ENCODE data around the gene AGK.

AGK gene

DNA sequence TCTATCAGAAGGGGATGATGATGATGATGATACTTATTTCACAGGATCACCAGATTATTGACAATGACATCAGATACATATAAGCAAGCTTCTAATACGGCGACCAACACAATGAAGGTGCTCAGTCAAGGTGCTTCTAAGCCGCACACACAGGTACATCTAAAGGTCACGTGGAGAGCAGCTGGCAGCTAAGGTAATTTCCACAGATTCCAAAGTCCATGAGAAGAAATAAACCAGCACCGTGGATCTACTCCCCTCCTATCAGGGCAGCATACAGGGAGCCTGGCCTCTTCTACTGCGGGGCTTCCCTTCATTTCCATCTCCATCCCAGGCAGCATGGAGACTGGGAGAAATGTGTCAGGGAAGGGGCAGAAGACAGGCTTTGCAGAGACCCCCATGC, 113.2 kb downstream of the AGK start:
- Histone ChIP-seq H3K27me3 (ENCODE audit: control insufficient read depth, insufficient read depth, low read length) (no peaks in the 10 kb centered on the region), H3K4me1 (ENCODE audit: control insufficient read depth, insufficient read depth, low read length) (no peaks in the 10 kb centered on the region), H3K36me3 (ENCODE audit: control insufficient read depth, insufficient read depth, low read length) (peaks cover 52% of the 10 kb centered on the region), H3K4me3 (ENCODE audit: low read depth, low read length) (no peak overlapping the region), H3K27ac (ENCODE audit: low read depth, low read length) (no peak overlapping the region), H3K9ac (ENCODE audit: low read length) (no peak overlapping the region), H3K9me3 (ENCODE audit: control insufficient read depth, insufficient read depth, low read depth, low read length) (no peaks in the 10 kb centered on the region)

DNA sequence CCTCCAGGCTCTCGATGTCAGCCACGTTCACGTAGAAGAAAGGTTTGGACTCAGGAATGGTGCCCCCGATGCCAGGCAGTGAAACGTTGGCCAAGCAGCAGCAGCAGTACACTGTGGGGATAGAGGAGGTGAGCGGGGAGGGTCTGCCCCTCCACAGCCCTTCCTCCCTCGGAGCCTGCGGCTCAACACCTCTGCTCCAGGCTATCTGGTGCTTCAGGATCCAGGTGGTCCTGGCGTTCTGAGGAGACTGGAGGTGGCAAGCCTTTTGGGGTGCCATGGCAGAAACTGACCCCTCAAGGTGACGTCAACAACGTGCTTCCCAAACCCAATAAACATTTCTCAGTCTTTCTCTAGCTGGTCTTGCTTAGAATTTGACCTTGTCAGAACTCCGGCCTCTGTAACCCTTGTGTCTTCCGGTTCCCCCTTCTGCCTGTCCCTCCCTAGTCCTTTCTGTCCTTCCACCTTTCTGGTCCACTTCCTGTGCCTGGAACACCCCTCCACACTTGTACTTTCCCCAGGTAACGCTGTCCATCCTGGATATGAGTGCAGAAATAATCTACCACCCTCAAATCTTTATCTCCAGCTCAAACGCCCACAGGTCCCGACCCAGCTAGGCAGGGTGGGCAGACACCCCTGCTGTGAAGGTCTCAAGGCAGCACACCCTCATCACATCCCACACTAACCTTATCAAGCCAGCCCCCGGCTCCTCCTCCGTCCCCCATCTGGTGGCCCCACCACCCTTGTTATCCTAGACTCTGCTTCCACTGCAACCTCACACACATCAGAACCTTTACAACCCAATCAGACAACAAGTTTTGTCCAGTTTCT, 114.2 kb downstream of the AGK start:
- H3K27me3 ChIP-seq (ENCODE audit: control insufficient read depth, insufficient read depth, low read length) = no peaks in the 10 kb centered on the region
- H3K9me3 ChIP-seq (ENCODE audit: control insufficient read depth, insufficient read depth, low read depth, low read length) = no peaks in the 10 kb centered on the region
- H3K4me1 ChIP-seq (ENCODE audit: control insufficient read depth, insufficient read depth, low read length) = no peaks in the 10 kb centered on the region
- H3K4me3 ChIP-seq (ENCODE audit: low read depth, low read length) = no peak overlapping the region
- no peak overlapping the region for H3K9ac ChIP-seq (ENCODE audit: low read length)
- H3K36me3 ChIP-seq (ENCODE audit: control insufficient read depth, insufficient read depth, low read length) = peaks cover 45% of the 10 kb centered on the region
- no peak overlapping the region for H3K27ac ChIP-seq (ENCODE audit: low read depth, low read length)

DNA sequence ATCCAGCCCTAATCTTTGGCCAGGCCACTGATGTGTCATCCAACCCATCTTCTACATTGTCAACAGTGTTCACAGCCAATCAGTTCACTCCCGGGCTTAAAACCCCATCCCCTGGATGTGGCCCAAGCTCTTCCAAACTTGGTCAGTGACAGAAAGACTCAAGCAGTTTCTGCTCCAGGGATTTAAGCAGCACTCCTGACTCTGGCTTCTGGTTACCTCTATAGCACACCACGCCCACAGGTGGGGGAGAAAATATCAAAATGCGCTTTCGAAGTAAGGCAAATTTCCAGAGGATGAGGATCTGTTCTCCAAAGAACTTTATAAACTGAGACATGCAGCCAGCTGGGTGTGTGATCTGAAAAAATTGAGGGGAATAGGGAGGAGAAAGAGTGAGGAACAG, 114.9 kb downstream of the AGK start:
- Histone ChIP-seq H3K4me1 (ENCODE audit: control insufficient read depth, insufficient read depth, low read length) (no peaks in the 10 kb centered on the region), H3K27me3 (ENCODE audit: control insufficient read depth, insufficient read depth, low read length) (no peaks in the 10 kb centered on the region), H3K9me3 (ENCODE audit: control insufficient read depth, insufficient read depth, low read depth, low read length) (no peaks in the 10 kb centered on the region), H3K36me3 (ENCODE audit: control insufficient read depth, insufficient read depth, low read length) (peaks cover 46% of the 10 kb centered on the region), H3K4me3 (ENCODE audit: low read depth, low read length) (no peak overlapping the region), H3K9ac (ENCODE audit: low read length) (no peak overlapping the region), H3K27ac (ENCODE audit: low read depth, low read length) (no peak overlapping the region)

DNA sequence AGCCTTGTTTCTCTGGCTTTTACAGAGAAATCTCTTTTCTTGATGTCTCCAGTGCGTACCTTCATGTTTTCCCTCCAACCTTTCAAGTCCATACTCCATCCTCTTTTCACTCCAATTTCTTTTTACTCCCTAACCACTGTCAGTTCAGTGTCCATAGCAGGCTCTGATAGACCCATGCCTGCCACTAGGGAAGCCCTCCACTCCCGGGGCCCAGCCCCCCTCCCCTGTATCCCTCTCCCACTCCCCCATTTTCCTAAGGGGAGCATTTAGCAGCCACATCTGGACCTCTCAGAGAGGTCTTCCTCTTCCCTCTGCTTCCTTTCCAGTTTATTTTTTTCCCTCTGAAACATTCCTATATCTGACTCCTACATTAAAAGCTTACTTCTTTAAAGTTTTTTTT, 117.6 kb downstream of the AGK start:
- Histone ChIP-seq H3K9me3 (ENCODE audit: control insufficient read depth, insufficient read depth, low read depth, low read length) (peaks cover 3% of the 10 kb centered on the region; the same call in 1 of the 2 replicates), H3K27me3 (ENCODE audit: control insufficient read depth, insufficient read depth, low read length) (no peaks in the 10 kb centered on the region), H3K4me1 (ENCODE audit: control insufficient read depth, insufficient read depth, low read length) (peaks cover under 1% of the 10 kb centered on the region), H3K27ac (ENCODE audit: low read depth, low read length) (no peak overlapping the region), H3K9ac (ENCODE audit: low read length) (no peak overlapping the region), H3K4me3 (ENCODE audit: low read depth, low read length) (no peak overlapping the region), H3K36me3 (ENCODE audit: control insufficient read depth, insufficient read depth, low read length) (peaks cover 38% of the 10 kb centered on the region)

DNA sequence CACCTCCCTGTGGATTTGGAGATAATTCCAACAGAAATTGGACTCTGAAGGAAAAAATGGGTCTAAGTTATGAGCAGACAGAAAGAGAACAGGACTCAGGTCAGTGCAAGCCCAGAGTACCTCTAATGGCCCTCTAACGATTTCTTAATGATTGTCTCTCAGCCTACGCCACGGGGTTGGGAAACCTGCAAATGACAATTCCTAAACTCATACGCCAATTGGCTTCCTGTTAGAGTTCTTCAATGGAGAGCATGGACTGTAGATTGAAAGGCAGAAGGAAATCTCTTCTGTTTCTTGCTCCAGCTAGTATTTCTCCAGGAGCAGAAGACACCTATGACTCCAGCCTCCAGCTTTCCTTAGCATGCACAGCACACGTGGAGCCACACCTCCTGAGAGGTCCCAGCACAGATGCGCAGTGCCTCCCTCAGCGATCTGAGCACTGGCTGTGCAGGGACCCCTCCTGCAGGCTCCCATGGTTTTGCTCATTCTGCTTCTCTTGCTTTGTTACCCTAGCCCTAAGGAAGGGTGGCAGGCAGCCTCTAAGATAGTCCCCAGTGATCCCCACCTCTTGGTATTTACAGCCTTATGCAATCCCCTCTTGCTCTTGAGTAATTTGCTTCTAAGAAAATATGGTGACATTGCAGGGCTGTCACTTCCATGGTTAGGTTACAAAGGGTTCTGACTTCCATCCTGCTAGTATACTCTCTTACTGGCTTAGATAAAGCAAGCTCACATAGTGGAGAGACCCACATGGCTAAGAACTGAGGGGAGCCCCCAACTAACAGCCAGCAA, 120.7 kb downstream of the AGK start:
- Histone ChIP-seq H3K4me1 (ENCODE audit: control insufficient read depth, insufficient read depth, low read length) (peaks cover 9% of the 10 kb centered on the region), H3K9ac (ENCODE audit: low read length) (no peak overlapping the region), H3K27me3 (ENCODE audit: control insufficient read depth, insufficient read depth, low read length) (no peaks in the 10 kb centered on the region), H3K36me3 (ENCODE audit: control insufficient read depth, insufficient read depth, low read length) (peaks cover 18% of the 10 kb centered on the region; the same call in 1 of the 2 replicates), H3K4me3 (ENCODE audit: low read depth, low read length) (no peak overlapping the region), H3K9me3 (ENCODE audit: control insufficient read depth, insufficient read depth, low read depth, low read length) (peaks cover 3% of the 10 kb centered on the region; the same call in 1 of the 2 replicates), H3K27ac (ENCODE audit: low read depth, low read length) (no peak overlapping the region)

DNA sequence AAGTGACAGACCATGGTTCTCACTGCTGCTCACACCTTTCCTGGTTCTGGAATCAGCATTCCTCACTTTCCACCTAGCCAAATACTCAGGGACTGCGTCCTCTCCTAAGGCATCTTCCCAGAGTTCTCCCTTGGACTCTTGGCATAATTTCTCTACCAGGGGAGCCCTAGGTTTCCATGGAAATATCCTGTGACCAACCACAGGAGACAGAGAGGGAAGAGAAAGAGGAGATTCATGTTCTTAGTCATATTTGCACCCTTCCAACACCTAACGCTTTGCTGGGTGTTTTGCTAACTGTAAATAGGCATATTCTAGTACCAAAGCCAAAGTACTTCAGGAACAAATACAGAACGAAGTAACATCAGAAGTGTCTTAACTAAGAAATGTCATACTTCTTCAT, 122.1 kb downstream of the AGK start:
- H3K36me3 ChIP-seq (ENCODE audit: control insufficient read depth, insufficient read depth, low read length) = peaks cover 18% of the 10 kb centered on the region; the same call in 1 of the 2 replicates
- peak overlapping the region; percentile 23; the same call in 1 of the 2 replicates for H3K27ac ChIP-seq (ENCODE audit: low read depth, low read length)
- peaks cover 9% of the 10 kb centered on the region for H3K4me1 ChIP-seq (ENCODE audit: control insufficient read depth, insufficient read depth, low read length)
- H3K9me3 ChIP-seq (ENCODE audit: control insufficient read depth, insufficient read depth, low read depth, low read length) = peaks cover 3% of the 10 kb centered on the region; the same call in 1 of the 2 replicates
- no peak overlapping the region for H3K9ac ChIP-seq (ENCODE audit: low read length)
- H3K27me3 ChIP-seq (ENCODE audit: control insufficient read depth, insufficient read depth, low read length) = no peaks in the 10 kb centered on the region
- no peak overlapping the region for H3K4me3 ChIP-seq (ENCODE audit: low read depth, low read length)

DNA sequence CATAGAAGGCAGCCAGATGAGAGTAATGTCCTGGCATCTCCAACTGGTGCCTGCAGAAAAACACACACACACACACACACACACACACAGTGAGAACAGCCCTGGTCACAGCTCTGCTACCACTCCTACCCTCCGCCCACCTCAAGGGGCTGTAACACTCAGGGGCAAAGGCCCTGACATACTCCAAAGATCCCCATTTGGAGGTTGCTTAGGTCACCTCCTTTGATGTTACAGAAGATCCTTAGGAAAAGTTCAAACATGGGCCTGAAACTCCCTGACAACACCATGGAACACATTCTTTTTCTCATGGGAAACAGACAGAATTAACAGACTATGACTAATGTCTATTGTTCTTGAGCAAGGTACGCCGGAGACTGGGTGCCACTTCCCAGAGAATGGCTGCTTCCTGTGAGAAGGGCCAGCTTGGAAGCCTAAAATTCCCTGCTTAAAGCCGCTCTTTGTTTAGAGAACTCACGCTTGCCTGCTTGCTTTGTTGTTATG, 123.0 kb downstream of the AGK start:
- Histone ChIP-seq H3K4me1 (ENCODE audit: control insufficient read depth, insufficient read depth, low read length) (peaks cover 9% of the 10 kb centered on the region), H3K27ac (ENCODE audit: low read depth, low read length) (peak overlapping the region; percentile 58; the same call in 1 of the 2 replicates), H3K36me3 (ENCODE audit: control insufficient read depth, insufficient read depth, low read length) (peaks cover 18% of the 10 kb centered on the region; the same call in 1 of the 2 replicates), H3K4me3 (ENCODE audit: low read depth, low read length) (peak overlapping the region; percentile 41), H3K9me3 (ENCODE audit: control insufficient read depth, insufficient read depth, low read depth, low read length) (peaks cover 3% of the 10 kb centered on the region; the same call in 1 of the 2 replicates), H3K27me3 (ENCODE audit: control insufficient read depth, insufficient read depth, low read length) (no peaks in the 10 kb centered on the region), H3K9ac (ENCODE audit: low read length) (peak overlapping the region; percentile 43)

DNA sequence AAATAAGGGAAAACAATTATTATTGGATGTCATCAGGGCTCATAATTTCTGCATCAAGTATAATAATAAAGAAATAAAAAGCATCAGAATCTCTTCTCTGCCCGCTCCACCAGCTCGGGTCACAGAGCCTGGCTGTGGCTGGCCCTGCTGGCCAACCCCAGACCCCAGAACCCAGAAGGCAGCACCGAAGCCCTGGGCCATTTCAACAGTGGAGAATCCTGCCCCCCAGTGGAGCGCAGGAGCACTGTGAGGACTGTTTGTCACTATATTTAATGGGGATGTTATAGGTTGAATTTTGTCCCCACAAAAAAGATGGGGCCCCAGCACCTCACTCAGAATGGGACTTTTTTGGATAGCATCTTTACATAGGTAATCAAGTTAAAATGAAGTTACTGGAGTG, 123.5 kb downstream of the AGK start:
- Histone ChIP-seq H3K9me3 (ENCODE audit: control insufficient read depth, insufficient read depth, low read depth, low read length) (peaks cover 3% of the 10 kb centered on the region; the same call in 1 of the 2 replicates), H3K4me3 (ENCODE audit: low read depth, low read length) (peak overlapping the region; percentile 41), H3K9ac (ENCODE audit: low read length) (peak overlapping the region; percentile 43), H3K4me1 (ENCODE audit: control insufficient read depth, insufficient read depth, low read length) (peaks cover 9% of the 10 kb centered on the region), H3K27me3 (ENCODE audit: control insufficient read depth, insufficient read depth, low read length) (no peaks in the 10 kb centered on the region), H3K36me3 (ENCODE audit: control insufficient read depth, insufficient read depth, low read length) (peaks cover 18% of the 10 kb centered on the region; the same call in 1 of the 2 replicates), H3K27ac (ENCODE audit: low read depth, low read length) (peak overlapping the region; percentile 58; the same call in 1 of the 2 replicates)

DNA sequence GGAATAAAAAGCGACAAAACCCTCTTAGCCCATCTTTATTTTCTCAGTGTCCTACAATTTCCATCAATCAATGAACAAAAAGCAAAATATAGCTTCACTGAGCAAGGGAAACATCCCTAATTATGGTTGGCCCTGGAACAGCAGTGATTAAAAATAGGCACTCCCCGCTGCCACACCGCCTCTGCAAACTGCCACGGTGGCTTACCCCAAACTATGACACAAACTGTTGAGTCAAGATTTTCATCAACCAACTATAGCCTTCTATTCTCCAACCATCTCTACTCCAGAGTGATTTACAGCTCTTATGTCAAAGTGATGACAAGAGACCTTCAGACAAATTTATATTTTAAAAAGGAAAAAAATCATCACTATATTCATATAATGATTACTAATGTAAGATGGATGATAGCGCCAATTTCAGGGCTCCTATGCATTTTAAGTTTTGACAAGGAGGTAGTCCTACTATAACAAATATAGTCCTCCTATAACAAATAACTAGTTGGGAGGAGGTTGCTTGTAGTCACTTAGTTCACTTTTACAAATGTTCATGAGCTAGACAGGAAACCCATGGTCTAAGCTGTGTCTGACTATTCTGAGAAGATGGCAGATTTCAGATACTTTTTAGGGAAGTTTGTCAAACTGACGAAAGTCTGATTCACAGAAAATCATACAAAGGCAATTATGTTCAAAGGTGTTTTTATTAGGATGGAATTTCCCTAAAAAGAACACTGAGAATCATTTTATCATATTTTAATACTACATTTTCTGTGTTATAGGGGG, 124.4 kb downstream of the AGK start:
- peaks cover 3% of the 10 kb centered on the region; the same call in 1 of the 2 replicates for H3K9me3 ChIP-seq (ENCODE audit: control insufficient read depth, insufficient read depth, low read depth, low read length)
- H3K4me1 ChIP-seq (ENCODE audit: control insufficient read depth, insufficient read depth, low read length) = peaks cover 9% of the 10 kb centered on the region
- H3K9ac ChIP-seq (ENCODE audit: low read length) = no peak overlapping the region
- H3K36me3 ChIP-seq (ENCODE audit: control insufficient read depth, insufficient read depth, low read length) = peaks cover 16% of the 10 kb centered on the region; the same call in 1 of the 2 replicates
- H3K4me3 ChIP-seq (ENCODE audit: low read depth, low read length) = no peak overlapping the region
- no peak overlapping the region for H3K27ac ChIP-seq (ENCODE audit: low read depth, low read length)
- no peaks in the 10 kb centered on the region for H3K27me3 ChIP-seq (ENCODE audit: control insufficient read depth, insufficient read depth, low read length)

DNA sequence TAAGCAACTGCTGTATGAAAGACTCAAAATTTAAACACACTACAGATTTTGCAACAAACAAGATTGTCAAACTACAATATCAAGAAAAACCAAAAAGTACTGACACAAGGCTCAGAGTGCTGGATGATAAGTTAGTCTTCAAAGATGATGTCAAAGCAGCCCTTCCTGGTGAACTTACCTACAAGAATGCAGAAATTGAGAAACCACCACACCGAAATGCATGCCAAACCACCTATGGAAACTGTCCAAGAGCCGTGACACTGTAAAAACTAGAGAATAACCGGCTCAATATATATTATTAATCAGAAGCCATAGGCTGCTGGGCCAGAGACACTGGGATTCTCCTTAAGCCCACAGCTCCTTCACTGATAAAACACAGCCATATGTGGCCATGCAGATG, 125.4 kb downstream of the AGK start:
- H3K4me3 ChIP-seq (ENCODE audit: low read depth, low read length) = no peak overlapping the region
- no peaks in the 10 kb centered on the region for H3K27me3 ChIP-seq (ENCODE audit: control insufficient read depth, insufficient read depth, low read length)
- peaks cover 13% of the 10 kb centered on the region for H3K36me3 ChIP-seq (ENCODE audit: control insufficient read depth, insufficient read depth, low read length)
- H3K27ac ChIP-seq (ENCODE audit: low read depth, low read length) = no peak overlapping the region
- peaks cover 9% of the 10 kb centered on the region for H3K4me1 ChIP-seq (ENCODE audit: control insufficient read depth, insufficient read depth, low read length)
- H3K9me3 ChIP-seq (ENCODE audit: control insufficient read depth, insufficient read depth, low read depth, low read length) = peaks cover 3% of the 10 kb centered on the region; the same call in 1 of the 2 replicates
- no peak overlapping the region for H3K9ac ChIP-seq (ENCODE audit: low read length)
